T-helper 2 cell treated with Interferon-gamma antibody and Interleukin-4, amounts not matched to agents 5 μg/mL and 100 μg/mL, for 36 hours (primary cell): ENCODE measurements around the gene PDCD2L.

Experiments
- DNase-seq: peaks from one replicate; pipeline ENCODE4 v3.0.0; 2021; ENCODE audit warnings: low spot score
- H3K27ac Mint-ChIP-seq: one replicate; pipeline ENCODE4 v1.8.0; 2021; ENCODE audit warnings: mild to moderate bottlenecking, mixed read lengths
- H3K27me3 Mint-ChIP-seq: one replicate; pipeline ENCODE4 v1.8.0; 2021; ENCODE audit warnings: low read depth, mixed read lengths
- H3K36me3 Mint-ChIP-seq: one replicate; pipeline ENCODE4 v1.8.0; 2021; ENCODE audit warnings: low read depth, mixed read lengths
- H3K4me1 Mint-ChIP-seq: one replicate; pipeline ENCODE4 v1.8.0; 2021; ENCODE audit warnings: low read depth, mixed read lengths
- H3K4me3 Mint-ChIP-seq: one replicate; pipeline ENCODE4 v1.8.0; 2022; ENCODE audit warnings: mild to moderate bottlenecking, moderate library complexity, mixed read lengths
- H3K9me3 Mint-ChIP-seq: one replicate; pipeline ENCODE4 v1.8.0; 2021; ENCODE audit warnings: mixed read lengths

Gene PDCD2L, protein sequence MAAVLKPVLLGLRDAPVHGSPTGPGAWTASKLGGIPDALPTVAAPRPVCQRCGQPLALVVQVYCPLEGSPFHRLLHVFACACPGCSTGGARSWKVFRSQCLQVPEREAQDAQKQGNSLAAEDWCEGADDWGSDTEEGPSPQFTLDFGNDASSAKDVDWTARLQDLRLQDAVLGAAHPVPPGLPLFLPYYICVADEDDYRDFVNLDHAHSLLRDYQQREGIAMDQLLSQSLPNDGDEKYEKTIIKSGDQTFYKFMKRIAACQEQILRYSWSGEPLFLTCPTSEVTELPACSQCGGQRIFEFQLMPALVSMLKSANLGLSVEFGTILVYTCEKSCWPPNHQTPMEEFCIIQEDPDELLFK

DNA sequence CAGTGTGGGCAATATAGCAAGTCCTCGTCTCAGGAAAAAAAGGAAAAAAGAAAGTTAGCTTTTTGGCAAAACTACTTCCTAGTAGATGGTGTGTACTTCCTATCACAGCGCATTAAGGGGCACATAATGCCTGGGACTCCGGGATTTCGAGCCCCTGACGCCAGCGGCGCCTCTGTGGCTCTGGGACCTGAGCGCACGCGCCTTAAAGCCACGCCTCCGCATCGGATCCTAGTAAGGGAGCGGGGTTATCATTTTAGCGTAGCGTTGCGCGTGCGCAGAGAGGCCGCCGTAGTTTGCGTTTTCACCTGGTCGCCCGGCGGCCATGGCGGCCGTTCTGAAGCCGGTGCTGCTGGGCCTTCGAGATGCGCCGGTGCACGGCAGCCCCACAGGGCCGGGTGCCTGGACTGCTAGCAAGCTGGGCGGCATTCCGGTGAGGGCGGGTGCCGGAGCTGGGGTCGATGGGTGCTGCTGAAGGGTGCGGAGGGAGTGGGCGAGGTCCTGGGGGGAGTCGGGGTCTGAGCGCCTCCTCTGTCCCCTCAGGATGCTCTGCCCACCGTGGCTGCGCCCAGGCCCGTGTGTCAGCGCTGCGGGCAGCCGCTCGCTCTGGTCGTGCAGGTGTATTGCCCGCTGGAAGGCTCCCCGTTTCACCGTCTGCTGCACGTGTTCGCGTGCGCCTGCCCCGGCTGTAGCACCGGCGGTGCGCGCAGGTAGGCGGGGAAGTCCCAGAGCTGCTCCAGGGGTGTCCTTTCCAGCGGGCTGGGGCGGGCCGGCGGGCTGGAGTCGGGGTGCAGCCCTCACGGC lies at the start of gene PDCD2L:
Gene PDCD2L, plus strand, starts transcription at position 291 of the 801 bp plus-strand sequence. Its CDS starts 32 bp downstream, at position 323.
- Mint-ChIP-seq H3K27ac (peak within 1 kb of the TSS; percentile 87), H3K27me3 (no peaks in the 10 kb centered on the region), H3K4me1 (peaks cover 4% of the 10 kb centered on the region), H3K36me3 (peaks cover 28% of the 10 kb centered on the region), H3K4me3 (peak within 1 kb of the TSS; percentile 92), H3K9me3 (no peaks in the 10 kb centered on the region)
- DNase-seq = peak; percentile 92

DNA sequence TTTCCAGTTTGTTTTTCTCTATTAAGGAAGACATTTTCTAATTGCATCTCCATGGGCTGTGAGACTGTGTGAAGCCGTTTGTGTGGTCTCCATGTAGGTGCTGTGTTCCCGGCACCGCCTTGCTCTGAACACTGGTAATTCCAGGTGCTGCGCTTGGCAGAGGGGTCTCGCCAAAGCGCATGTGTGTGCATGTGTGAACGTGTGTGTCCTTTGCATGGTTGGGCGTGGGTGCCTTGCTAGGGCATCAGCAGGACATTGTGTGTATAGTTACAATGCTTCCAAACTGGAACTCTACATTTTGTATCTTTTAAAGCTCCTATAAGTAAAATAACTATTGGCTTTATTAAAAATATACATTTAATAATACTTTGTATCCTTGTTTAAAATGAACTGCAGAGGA lies 49.0 kb upstream of the PDCD2L start:
- DNase-seq = no peak
- no peaks in the 10 kb centered on the region for H3K9me3 Mint-ChIP-seq
- peaks cover 8% of the 10 kb centered on the region for H3K36me3 Mint-ChIP-seq
- peaks cover 33% of the 10 kb centered on the region for H3K4me1 Mint-ChIP-seq
- no peaks in the 10 kb centered on the region for H3K27me3 Mint-ChIP-seq
- H3K27ac Mint-ChIP-seq = no peak overlapping the region
- no peak overlapping the region for H3K4me3 Mint-ChIP-seq

DNA sequence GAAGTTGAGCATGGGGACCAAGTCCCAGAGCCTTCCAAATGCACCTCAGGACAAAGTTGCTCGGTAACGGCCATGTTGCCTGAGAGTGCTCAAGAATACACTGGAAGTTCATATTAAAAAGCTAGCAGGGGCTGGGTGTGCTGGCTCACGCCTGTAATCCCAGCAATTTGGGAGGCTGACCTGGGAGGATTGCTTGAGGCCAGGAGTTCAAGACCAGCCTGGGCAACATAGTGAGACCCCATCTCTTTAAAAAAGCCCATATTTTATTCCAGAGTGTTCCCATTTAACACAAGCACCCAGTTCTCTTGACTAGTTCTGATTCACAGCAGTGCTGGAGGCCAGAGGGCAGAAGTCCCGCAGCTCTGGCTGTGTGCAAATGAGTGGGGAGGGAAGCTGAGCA lies 47.3 kb upstream of the PDCD2L start:
- H3K4me3 Mint-ChIP-seq = no peak overlapping the region
- peaks cover 31% of the 10 kb centered on the region for H3K4me1 Mint-ChIP-seq
- H3K27me3 Mint-ChIP-seq = no peaks in the 10 kb centered on the region
- no peak for DNase-seq
- peaks cover 8% of the 10 kb centered on the region for H3K36me3 Mint-ChIP-seq
- H3K9me3 Mint-ChIP-seq = no peaks in the 10 kb centered on the region
- peak overlapping the region; percentile 15 for H3K27ac Mint-ChIP-seq

DNA sequence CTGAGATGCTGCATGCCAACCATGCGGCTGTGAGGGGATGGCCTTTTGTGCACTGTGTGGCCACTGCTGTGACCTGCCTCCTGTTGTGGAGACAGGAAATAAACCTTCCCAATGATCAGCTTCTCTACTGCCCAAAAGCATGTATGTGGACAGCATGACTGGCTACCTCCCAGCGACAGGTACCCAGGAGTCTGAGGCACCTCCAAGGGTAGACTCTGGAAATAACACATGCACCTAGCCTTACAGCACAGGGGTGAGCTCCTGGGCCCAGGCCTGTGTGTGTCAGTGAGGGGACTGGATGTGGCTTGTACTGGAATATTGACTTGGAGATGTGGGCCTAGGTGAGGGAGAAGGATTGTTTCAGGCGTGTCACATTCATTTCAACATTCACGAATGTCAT lies 46.8 kb upstream of the PDCD2L start:
- Mint-ChIP-seq H3K9me3 (no peaks in the 10 kb centered on the region), H3K36me3 (peaks cover 8% of the 10 kb centered on the region), H3K4me3 (peak overlapping the region; percentile 51), H3K27ac (peak overlapping the region; percentile 46), H3K27me3 (no peaks in the 10 kb centered on the region), H3K4me1 (peaks cover 33% of the 10 kb centered on the region)
- DNase-seq = no peak

DNA sequence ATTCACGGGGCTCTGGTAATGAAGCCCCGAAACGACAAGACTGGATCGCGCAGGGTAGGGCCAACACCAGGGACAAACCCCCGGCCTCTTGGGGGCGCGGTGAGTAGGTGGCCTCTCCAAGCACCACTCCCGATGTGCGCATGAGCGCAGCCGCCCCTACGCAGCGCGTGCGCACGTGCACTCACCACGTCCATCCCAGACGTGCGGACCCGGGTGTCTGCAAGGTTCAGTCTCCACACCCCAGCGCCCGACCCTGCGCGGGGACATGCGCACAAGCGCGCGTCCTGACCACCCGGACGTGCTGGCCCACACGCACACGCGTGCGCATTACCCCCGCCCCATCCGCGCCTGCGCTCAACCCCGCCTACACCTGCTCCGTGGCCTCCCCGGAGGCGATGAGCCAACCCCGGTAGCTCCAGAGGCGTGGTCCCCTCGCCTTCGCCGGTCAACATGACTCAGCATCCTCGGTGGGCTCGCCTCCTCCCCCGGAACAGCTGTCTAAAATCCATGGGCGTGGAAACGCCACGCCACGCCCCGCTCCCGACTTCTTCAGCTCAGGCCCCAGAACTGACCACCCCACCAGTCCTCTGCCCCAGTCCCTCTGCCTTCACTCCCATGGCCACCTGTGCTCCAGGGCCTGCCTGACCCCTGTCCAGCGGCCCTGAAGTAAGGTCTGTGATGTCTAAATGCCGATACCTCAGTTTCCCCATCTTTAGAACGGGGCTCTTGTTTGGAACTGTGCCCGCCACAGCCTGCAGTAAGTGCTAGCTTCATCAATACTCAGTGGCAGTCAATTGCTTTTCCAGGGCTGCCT lies 44.9 kb upstream of the PDCD2L start:
- H3K4me3 Mint-ChIP-seq = peak overlapping the region; percentile 95
- peak overlapping the region; percentile 89 for H3K27ac Mint-ChIP-seq
- no peaks in the 10 kb centered on the region for H3K27me3 Mint-ChIP-seq
- H3K4me1 Mint-ChIP-seq = peaks cover 43% of the 10 kb centered on the region
- peaks cover 8% of the 10 kb centered on the region for H3K36me3 Mint-ChIP-seq
- no peaks in the 10 kb centered on the region for H3K9me3 Mint-ChIP-seq
- DNase-seq = peak; percentile 100

DNA sequence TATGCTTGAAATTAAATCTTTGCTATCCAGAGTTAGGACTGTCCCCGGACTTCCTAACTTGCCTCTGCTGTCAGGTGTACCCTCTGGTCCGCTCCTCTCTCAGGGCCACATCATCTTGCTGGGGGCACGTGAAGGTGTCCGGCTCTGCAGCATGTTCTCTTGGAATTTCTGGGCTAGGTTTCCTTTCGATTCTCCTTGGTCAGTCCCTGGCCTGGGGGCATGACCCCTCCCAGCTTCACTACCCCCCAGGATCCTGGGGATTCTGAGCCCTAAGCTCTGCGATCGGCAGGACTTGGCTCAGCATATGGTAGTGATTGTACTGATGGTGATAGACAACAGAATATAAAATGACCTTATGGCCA lies 44.3 kb upstream of the PDCD2L start:
- Mint-ChIP-seq H3K36me3 (peaks cover 5% of the 10 kb centered on the region), H3K27me3 (no peaks in the 10 kb centered on the region), H3K27ac (peak overlapping the region; percentile 89), H3K9me3 (no peaks in the 10 kb centered on the region), H3K4me1 (peaks cover 44% of the 10 kb centered on the region), H3K4me3 (peak overlapping the region; percentile 95)
- no peak for DNase-seq

DNA sequence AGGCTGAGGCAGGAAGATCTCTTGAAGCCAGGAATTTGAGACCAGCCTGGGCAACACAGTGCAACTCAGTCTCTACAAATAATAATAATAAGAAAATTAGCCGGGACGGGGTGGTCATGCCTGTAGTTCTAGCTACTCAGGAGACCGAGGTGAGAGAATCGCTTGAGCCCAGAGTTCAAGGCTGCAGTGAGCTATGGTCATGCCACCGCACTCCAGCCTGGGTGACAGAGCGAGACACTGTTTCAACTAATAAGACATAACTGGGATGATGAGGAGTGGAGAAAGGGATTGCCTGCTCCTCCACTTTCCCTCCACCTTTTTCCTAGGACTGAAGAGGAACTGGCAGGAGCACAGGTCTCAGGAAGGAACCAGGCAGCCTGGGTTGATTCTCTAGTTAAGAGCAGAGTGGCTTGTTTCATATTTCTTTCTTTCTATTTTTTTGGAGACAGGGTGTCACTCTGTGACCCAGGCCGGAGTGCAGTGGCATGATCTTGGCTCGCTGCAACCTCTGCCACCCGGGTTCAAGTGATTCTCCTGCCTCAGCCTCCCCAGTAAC lies 43.8 kb upstream of the PDCD2L start:
- H3K4me3 Mint-ChIP-seq = peak overlapping the region; percentile 95
- peaks cover 43% of the 10 kb centered on the region for H3K4me1 Mint-ChIP-seq
- H3K9me3 Mint-ChIP-seq = no peaks in the 10 kb centered on the region
- H3K36me3 Mint-ChIP-seq = peaks cover 5% of the 10 kb centered on the region
- DNase-seq = no peak
- peak overlapping the region; percentile 89 for H3K27ac Mint-ChIP-seq
- no peaks in the 10 kb centered on the region for H3K27me3 Mint-ChIP-seq

DNA sequence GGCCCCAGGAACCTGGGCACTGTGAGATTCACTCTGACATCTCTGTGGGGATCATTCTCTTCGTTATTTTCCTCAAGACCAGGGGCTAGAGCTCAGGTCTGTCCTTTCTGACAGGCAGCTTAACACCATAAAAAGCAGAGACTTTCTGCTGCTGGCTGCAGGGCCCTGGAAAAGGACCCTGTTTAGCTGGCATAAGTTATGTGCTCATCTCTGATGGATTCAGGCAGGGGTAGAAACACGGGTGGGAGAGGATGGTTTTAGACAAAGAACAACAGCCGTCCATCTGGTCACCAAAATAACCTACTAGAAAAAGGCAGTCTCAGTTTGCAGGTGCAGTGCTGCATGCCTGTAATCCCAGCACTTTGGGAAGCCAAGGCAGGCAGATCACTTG lies 41.5 kb upstream of the PDCD2L start:
- Mint-ChIP-seq H3K27ac (no peak overlapping the region), H3K9me3 (no peaks in the 10 kb centered on the region), H3K27me3 (no peaks in the 10 kb centered on the region), H3K4me1 (peaks cover 59% of the 10 kb centered on the region), H3K36me3 (peaks cover 26% of the 10 kb centered on the region), H3K4me3 (no peak overlapping the region)
- DNase-seq = no peak

DNA sequence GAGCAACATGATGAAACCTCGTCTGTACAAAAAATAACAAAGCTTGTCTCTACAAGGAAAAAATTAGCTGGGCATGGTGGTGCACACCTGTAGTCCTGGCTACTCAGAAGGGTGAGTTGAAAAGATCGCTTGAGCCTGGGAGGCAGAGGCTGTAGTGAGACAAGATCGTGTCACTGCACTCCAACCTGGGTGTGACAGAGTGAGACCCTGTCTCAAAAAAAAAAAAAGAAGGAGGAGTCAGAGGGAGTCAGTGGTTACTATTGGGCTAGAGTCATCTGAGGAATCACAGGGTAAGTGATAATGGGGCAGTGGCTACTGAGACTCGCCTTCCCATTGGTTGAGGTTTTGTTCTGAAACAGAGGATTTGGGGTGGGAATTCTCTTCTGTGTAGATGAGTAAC lies 41.1 kb upstream of the PDCD2L start:
- Mint-ChIP-seq H3K9me3 (no peaks in the 10 kb centered on the region), H3K27me3 (no peaks in the 10 kb centered on the region), H3K27ac (no peak overlapping the region), H3K36me3 (peaks cover 31% of the 10 kb centered on the region), H3K4me3 (peak overlapping the region; percentile 2), H3K4me1 (peaks cover 58% of the 10 kb centered on the region)
- no peak for DNase-seq

DNA sequence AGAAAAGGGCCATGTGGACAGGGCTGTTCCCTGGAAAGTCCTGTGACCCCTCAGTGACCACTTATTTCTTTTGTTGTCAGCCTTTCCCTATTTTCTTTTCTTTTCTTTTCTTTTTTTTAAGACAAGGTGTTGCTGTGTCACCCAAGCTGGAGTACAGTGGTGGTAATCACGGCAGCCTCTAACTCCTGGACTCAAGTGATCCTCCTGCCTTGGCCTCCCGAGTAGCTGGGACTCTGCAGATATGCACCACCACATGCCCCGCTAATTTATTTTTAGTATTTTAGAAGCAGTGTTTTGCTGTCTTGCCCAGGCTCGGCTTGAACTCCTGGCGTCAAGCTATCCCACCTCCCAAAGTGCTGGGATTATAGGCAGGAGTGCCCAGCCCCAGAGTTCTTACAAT lies 40.3 kb upstream of the PDCD2L start:
- DNase-seq = no peak
- Mint-ChIP-seq H3K4me1 (peaks cover 54% of the 10 kb centered on the region), H3K27me3 (no peaks in the 10 kb centered on the region), H3K9me3 (no peaks in the 10 kb centered on the region), H3K36me3 (peaks cover 35% of the 10 kb centered on the region), H3K27ac (peak overlapping the region; percentile 83), H3K4me3 (peak overlapping the region; percentile 90)

DNA sequence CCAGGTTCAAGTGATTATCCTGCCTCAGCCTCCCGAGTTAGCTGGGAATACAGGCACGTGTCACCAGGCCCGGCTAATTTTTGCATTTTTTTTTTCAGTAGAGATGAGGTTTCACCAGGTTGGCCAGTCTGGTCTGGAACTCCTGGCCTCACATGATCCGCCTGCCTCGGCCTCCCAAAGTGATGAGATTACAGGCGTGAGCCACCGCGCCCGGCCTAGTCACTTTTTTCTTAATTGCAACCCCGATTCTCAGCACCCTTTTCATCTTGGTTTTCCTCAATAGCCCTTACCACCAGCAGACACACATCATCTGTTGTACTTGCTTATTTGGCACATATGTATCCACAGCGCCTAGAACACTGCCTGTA lies 39.8 kb upstream of the PDCD2L start:
- Mint-ChIP-seq H3K27me3 (no peaks in the 10 kb centered on the region), H3K4me1 (peaks cover 52% of the 10 kb centered on the region), H3K4me3 (peak overlapping the region; percentile 90), H3K9me3 (no peaks in the 10 kb centered on the region), H3K36me3 (peaks cover 39% of the 10 kb centered on the region), H3K27ac (peak overlapping the region; percentile 83)
- DNase-seq = no peak

DNA sequence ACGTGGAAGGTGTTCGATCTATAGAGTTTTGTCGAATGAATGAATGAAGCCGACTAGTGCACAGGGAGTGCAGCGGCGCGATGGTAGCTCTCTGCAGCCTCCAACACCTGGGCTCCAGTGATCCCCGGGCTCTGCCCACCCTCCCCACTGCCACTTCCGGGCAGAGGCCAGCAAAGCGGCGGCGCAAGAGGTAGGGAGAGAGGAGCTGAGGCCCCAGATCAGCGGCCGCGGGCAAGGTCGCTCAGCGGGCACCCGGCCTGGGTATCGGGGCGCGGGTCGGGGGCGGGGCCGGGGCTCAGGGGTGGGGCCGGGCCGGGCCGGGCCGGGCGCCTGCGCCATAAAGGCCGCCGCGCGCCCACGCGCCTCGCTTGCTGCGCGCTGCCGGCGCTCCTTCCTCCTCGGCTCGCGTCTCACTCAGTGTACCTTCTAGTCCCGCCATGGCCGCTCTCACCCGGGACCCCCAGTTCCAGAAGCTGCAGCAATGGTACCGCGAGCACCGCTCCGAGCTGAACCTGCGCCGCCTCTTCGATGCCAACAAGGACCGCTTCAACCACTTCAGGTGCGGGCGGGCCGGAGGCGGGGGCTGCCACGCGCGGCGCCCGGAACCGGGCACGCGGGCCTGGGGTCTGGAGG lies 39.3 kb upstream of the PDCD2L start, which contains the start of gene GPI:
Gene GPI, plus strand, starts transcription at position 367 of the 633 bp plus-strand sequence. Its CDS starts 71 bp downstream, at position 438.
- peaks cover 44% of the 10 kb centered on the region for H3K36me3 Mint-ChIP-seq
- peak within 1 kb of the TSS; percentile 99 for H3K4me3 Mint-ChIP-seq
- no peaks in the 10 kb centered on the region for H3K9me3 Mint-ChIP-seq
- H3K4me1 Mint-ChIP-seq = peaks cover 50% of the 10 kb centered on the region
- H3K27ac Mint-ChIP-seq = peak within 1 kb of the TSS; percentile 88
- DNase-seq = peak; percentile 77
- H3K27me3 Mint-ChIP-seq = no peaks in the 10 kb centered on the region
